ENCODE results near the gene DHX32.
"Not testable (repeated sequence)": the region's sequence is repeated elsewhere in the genome, so short reads cannot be mapped to it uniquely, and the experiment has no call there.

DNA sequence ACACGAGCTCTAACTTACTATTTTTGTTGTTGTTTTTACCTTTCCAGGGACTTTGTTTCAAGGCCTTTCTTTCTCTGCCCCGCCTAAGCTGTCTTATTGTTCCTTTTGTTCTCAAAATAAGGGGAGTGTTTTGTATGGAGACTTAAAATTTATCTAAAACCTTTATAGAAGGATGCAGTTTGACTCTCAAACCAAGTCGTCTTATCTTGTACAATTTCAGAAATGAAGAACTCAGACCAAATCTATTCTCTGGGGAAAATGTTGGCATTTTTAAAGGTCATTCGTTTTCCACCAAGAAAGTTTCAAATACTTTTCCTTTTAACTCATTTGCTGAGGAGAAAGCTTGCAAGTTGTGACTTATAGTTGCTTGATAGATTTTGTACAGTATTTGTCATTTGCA is 16.2 kb upstream of the DHX32 start:
- not testable (repeated sequence) for TF ChIP-seq CTCF (IDR thresholded peaks at IDR 0.05; ENCODE audit: insufficient read depth, low read depth, low read length); EZH2 (IDR thresholded peaks at IDR 0.05; ENCODE audit: insufficient read depth, low read length)
